K562 (cell line): ENCODE measurements around the gene SLCO3A1. TPM values are rescaled to one million over a fixed set of nuclear protein-coding genes. Genes with fewer than 3 reads are reported as not detected.

Experiments used
- ATAC-seq: fragments of 200-7000 bp; cut with Tn5 transposase; 3 replicates; pipeline ENCODE4 v1.9.1; 2020; ENCODE audit warnings: moderate library complexity
- BruUV-seq: library from RNA; stranded (reverse); fragments of 400-500 nt; replicated peaks from 2 replicates; lab custom pipeline; 2021; lab: Mats Ljungman, UMichigan
- CTCF ChIA-PET: fragments of 300-600 bp; formaldehyde crosslinking; extraction: SDS; loops from one replicate; lab custom pipeline; 2021; ENCODE audit warnings: low intra/inter-chr PET ratio; lab: Yijun Ruan, JAX
- POLR2A ChIA-PET: fragments of 300-600, 350-650 bp; sonication (Branson Sonifier 250); formaldehyde crosslinking; extraction: SDS; loops from one replicate; lab custom pipeline; 2021; ENCODE audit warnings: antibody characterized with exemption, inconsistent platforms; lab: Yijun Ruan, JAX
- DNase-seq, 4 experiments: peaks; one replicate each; pipeline versions ENCODE4 v3.0.0 to v3.0.0-alpha.2; 2011 to 2018; ENCODE audit warnings: low spot score in 3 of 4, mixed read lengths in 3 of 4; ENCODE audit errors: extremely low read depth in 1 of 4
- FAIRE-seq: peaks from 2 replicates; lab custom pipeline; 2011; peaks lifted over from hg19 to GRCh38; lab: Jason Lieb, UNC
- H2AFZ ChIP-seq: 2 replicates; pipeline ENCODE4 v1.6.0; 2011; ENCODE audit warnings: low read depth, low read length, control low read depth, inconsistent platforms
- H3K27ac ChIP-seq: fragments of 200-600 bp; 3 replicates; pipeline ENCODE4 v1.8.0; 2011; ENCODE audit warnings: low read depth, mild to moderate bottlenecking, control low read depth, inconsistent platforms, low read length, moderate library complexity, mixed read lengths; ENCODE audit errors: extremely low read depth
- H3K27me3 ChIP-seq, 2 experiments: fragments of 300-600 bp in 1 of 2; 2 replicates in 1 of 2; 3 replicates in 1 of 2; pipeline versions ENCODE4 v1.6.0 to v1.8.0; 2011; ENCODE audit warnings: inconsistent platforms in 2 of 2, low read length in 2 of 2, mild to moderate bottlenecking in 1 of 2, mixed read lengths in 1 of 2, moderate library complexity in 1 of 2; ENCODE audit not compliant: control insufficient read depth in 2 of 2, insufficient read depth in 2 of 2
- H3K36me3 ChIP-seq: fragments of 300-600 bp; 3 replicates; pipeline ENCODE4 v1.8.0; 2011; ENCODE audit warnings: mild to moderate bottlenecking, low read length, inconsistent platforms; ENCODE audit not compliant: control insufficient read depth, insufficient read depth
- H3K4me1 ChIP-seq, 2 experiments: fragments of 200-600 bp in 1 of 2; replicated peaks in 1 of 2; 2 replicates in 1 of 2; 3 replicates in 1 of 2; pipeline versions ENCODE4 v1.5.1 to v1.8.0; 2011; ENCODE audit warnings: inconsistent platforms in 2 of 2, low read length in 2 of 2, mild to moderate bottlenecking in 1 of 2, mixed read lengths in 1 of 2, moderate library complexity in 1 of 2; ENCODE audit not compliant: control insufficient read depth in 2 of 2, insufficient read depth in 2 of 2
- H3K4me2 ChIP-seq: 2 replicates; pipeline ENCODE4 v1.6.1; 2011; ENCODE audit warnings: low read length, control low read depth, inconsistent platforms, mixed read lengths; ENCODE audit not compliant: insufficient read depth
- H3K4me3 ChIP-seq: fragments of 200-600 bp; sonication (generic), shearing (Covaris generic); 2 replicates; pipeline ENCODE4 v1.5.1; 2016; ENCODE audit warnings: control low read depth, inconsistent platforms
- H3K79me2 ChIP-seq: fragments of 200-600 bp; 3 replicates; pipeline ENCODE4 v1.8.0; 2011; ENCODE audit warnings: low read length, inconsistent platforms; ENCODE audit not compliant: control insufficient read depth, insufficient read depth
- H3K9ac ChIP-seq, 2 experiments: 2 replicates each; pipeline versions ENCODE4 v1.6.0 to v1.6.1; 2011; ENCODE audit warnings: low read depth in 2 of 2, low read length in 2 of 2, control low read depth in 1 of 2, inconsistent platforms in 1 of 2, mild to moderate bottlenecking in 1 of 2, mixed read lengths in 1 of 2; ENCODE audit not compliant: insufficient read depth in 1 of 2
- H3K9me1 ChIP-seq: one replicate; pipeline ENCODE4 v1.6.0; 2011; ENCODE audit warnings: inconsistent platforms, mild to moderate bottlenecking, low read length, moderate library complexity; ENCODE audit not compliant: control insufficient read depth, insufficient read depth
- H3K9me3 ChIP-seq: replicated peaks from 2 replicates; pipeline ENCODE4 v1.5.1; 2011; ENCODE audit warnings: low read depth, low read length, inconsistent platforms; ENCODE audit not compliant: control insufficient read depth, insufficient read depth
- H4K20me1 ChIP-seq: replicated peaks from 2 replicates; pipeline ENCODE4 v1.6.1; 2011; ENCODE audit warnings: low read length, inconsistent platforms, mixed read lengths; ENCODE audit not compliant: control insufficient read depth, insufficient read depth
- CBX2 ChIP-seq: fragments of 200-600 bp; sonication (generic); IDR thresholded peaks from one replicate; pipeline ENCODE4 v1.6.1; 2012; ENCODE audit warnings: mild to moderate bottlenecking, low read length, inconsistent platforms; ENCODE audit not compliant: insufficient read depth, poor library complexity, severe bottlenecking
- CBX3 ChIP-seq, 2 experiments: IDR thresholded peaks; 1 replicate in 1 of 2; 2 replicates in 1 of 2; pipeline ENCODE4 v1.6.1; 2012; ENCODE audit warnings: inconsistent platforms in 2 of 2, low read length in 2 of 2, borderline replicate concordance in 1 of 2, control low read depth in 1 of 2
- HLTF ChIP-seq: fragments of 450-650 bp; IDR thresholded peaks from 2 replicates; pipeline ENCODE4 v1.6.1; 2016
- NR4A1 ChIP-seq, 2 experiments: fragments of 250-450 bp in 1 of 2; fragments of 450-650 bp in 1 of 2; sonication (Bioruptor Pico) in 1 of 2; IDR thresholded peaks; 2 replicates each; pipeline versions ENCODE4 v1.4.0 to v1.6.1; 2016 to 2020; ENCODE audit warnings: mild to moderate bottlenecking in 2 of 2, missing compliant biosample characterization in 1 of 2, missing genetic modification characterization in 1 of 2, moderate library complexity in 1 of 2
- RAD21 ChIP-seq, 2 experiments: fragments of 250-450 bp in 1 of 2; fragments of 450-650 bp in 1 of 2; sonication (Bioruptor Pico) in 1 of 2; formaldehyde crosslinking in 1 of 2; IDR thresholded peaks in 1 of 2; conservative IDR thresholded peaks in 1 of 2; 2 replicates each; pipeline versions ENCODE4 v1.4.0 to v1.8.0; 2020 to 2022; ENCODE audit warnings: mild to moderate bottlenecking in 2 of 2, moderate library complexity in 1 of 2
- TAF1 ChIP-seq: IDR thresholded peaks from 2 replicates; pipeline ENCODE4 v1.6.1; 2011; ENCODE audit warnings: mild to moderate bottlenecking, low read length, moderate library complexity; ENCODE audit not compliant: insufficient read depth, control insufficient read depth, severe bottlenecking; ENCODE audit errors: extremely low read depth
- TGIF2 ChIP-seq: sonication (generic); formaldehyde crosslinking; IDR thresholded peaks from 2 replicates; pipeline ENCODE4 v1.8.1; 2022; ENCODE audit warnings: mild to moderate bottlenecking, missing genetic modification reagents, moderate library complexity
- ZFP1 ChIP-seq: fragments of 450-650 bp; formaldehyde crosslinking; IDR thresholded peaks from 2 replicates; pipeline ENCODE4 v1.4.0; 2020; ENCODE audit warnings: mild to moderate bottlenecking, mixed read lengths
- ZNF668 ChIP-seq: fragments of 250-450 bp; sonication (Bioruptor Pico); IDR thresholded peaks from 2 replicates; pipeline ENCODE4 v1.8.0; 2022; ENCODE audit warnings: mild to moderate bottlenecking, inconsistent platforms
- ZNF766 ChIP-seq: fragments of 200-800 bp; sonication (Bioruptor generic); conservative IDR thresholded peaks from 2 replicates; pipeline ENCODE4 v1.6.1; 2016; ENCODE audit warnings: missing genetic modification characterization, missing compliant biosample characterization
- ZSCAN32 ChIP-seq: fragments of 450-650 bp; formaldehyde crosslinking; IDR thresholded peaks from 2 replicates; pipeline ENCODE4 v1.4.0; 2020; ENCODE audit warnings: mild to moderate bottlenecking, moderate library complexity
- WGBS: fragments of 100-300 bp; shearing (Covaris generic); methylation state at CpG from one replicate; pipeline ENCODE4 v1.1.6; 2016; ENCODE audit warnings: low coverage, mixed read lengths; ENCODE audit not compliant: insufficient coverage; ENCODE audit errors: missing lambda C conversion rate; 5-methylcytosine and 5-hydroxymethylcytosine counted together
- in situ Hi-C: fragments of 300-500 bp; cut with MboI; formaldehyde crosslinking; loops from 4 replicates; pipeline ENCODE4 v1.15.0; 2018; ENCODE audit warnings: inconsistent platforms, mixed read lengths
- intact Hi-C: fragments of 100-400 bp; cut with micrococcal nuclease; formaldehyde crosslinking; loops from 2 replicates; pipeline ENCODE4 v1.14.2; 2022
- polyA plus RNA-seq, 8 experiments: library from polyadenylated mRNA; depleted of rRNA in 4 of 8; stranded (reverse) in 5 of 8; unstranded in 3 of 8; fragments of >200 nt; fragmentation: Nextera tagmentation in 2 of 8; fragmentation: Illumina TruSeq in 1 of 8; extraction: Ambion mirVana in 2 of 8; extraction: Trizol in 1 of 8; gene quantifications; 2 replicates each; pipeline versions ENCODE4 v1.2.1 to v1.2.3, GENCODE V29; 2011 to 2014; ENCODE audit warnings: inconsistent platforms in 1 of 8, missing spikeins in 1 of 8
- total RNA-seq, 7 experiments: library from RNA; depleted of rRNA in 6 of 7; stranded (reverse); fragments of >200 nt in 6 of 7; fragmentation: Illumina TruSeq in 2 of 7; extraction: Trizol in 2 of 7; gene quantifications; 2 replicates each; pipeline versions ENCODE4 v1.2.1 to v1.2.3, GENCODE V29; 2011 to 2021; ENCODE audit warnings: low replicate concordance in 1 of 7
- TF ChIP-seq, protein P1 (sequence below): fragments of 450-650 bp; IDR thresholded peaks from 2 replicates; pipeline ENCODE4 v1.7.1; 2018; ENCODE audit warnings: mild to moderate bottlenecking, low read depth; ENCODE audit not compliant: partially characterized antibody

The SLCO3A1 gene
- total and polyA plus RNA-seq, 9 of the 15 experiments (the other 6 are each of a cell fraction or from before 2014, with no cell fraction given): 0.01 to 0.84 (median 0.06) TPM; not detected in 3

GRCh38 chr15:92122259-92122658, 268.8 kb downstream of the SLCO3A1 start:
- no peak overlapping the region for H3K27ac ChIP-seq
- CTCF ChIA-PET: no interaction called here
- no TSS peak for BruUV-seq
- in situ Hi-C loops (no loop called here), intact Hi-C loops (no loop called here)
- H3K4me1 ChIP-seq: no peaks in the 10 kb centered on the region
- H3K9me1 ChIP-seq: no peaks in the 10 kb centered on the region
- H3K4me3 ChIP-seq: no peak overlapping the region
- WGBS: 6% methylated on average over 2 of the region's 2 CpGs
- DNase-seq (no peak), ATAC-seq (no peak), FAIRE-seq (no peak)
- no peak overlapping the region for H3K4me2 ChIP-seq
- H4K20me1 ChIP-seq: no peaks in the 10 kb centered on the region
- TF ChIP-seq HLTF (no peak), TGIF2 (CRISPR knock-in tag) (no peak), RAD21 (CRISPR knock-in tag; conservative IDR thresholded peaks at IDR 0.05 in 1 of 2, IDR thresholded peaks at IDR 0.05 in 1 of 2) (no peak), CBX3 (IDR thresholded peaks at IDR 0.05; ENCODE audit: borderline replicate concordance in 1 of 2, low read length in 2 of 2) (no peak), TAF1 (no peak), ZSCAN32 (CRISPR knock-in tag) (no peak), ZNF668 (CRISPR knock-in tag) (no peak), NR4A1 (CRISPR knock-in tag; IDR thresholded peaks at IDR 0.05) (no peak), NR4A1 (tag; IDR thresholded peaks at IDR 0.05) (no peak), ZNF766 (CRISPR knock-in tag) (no peak), ZFP1 (no peak), CBX2 (no peak)
- TF ChIP-seq, protein P1, sequence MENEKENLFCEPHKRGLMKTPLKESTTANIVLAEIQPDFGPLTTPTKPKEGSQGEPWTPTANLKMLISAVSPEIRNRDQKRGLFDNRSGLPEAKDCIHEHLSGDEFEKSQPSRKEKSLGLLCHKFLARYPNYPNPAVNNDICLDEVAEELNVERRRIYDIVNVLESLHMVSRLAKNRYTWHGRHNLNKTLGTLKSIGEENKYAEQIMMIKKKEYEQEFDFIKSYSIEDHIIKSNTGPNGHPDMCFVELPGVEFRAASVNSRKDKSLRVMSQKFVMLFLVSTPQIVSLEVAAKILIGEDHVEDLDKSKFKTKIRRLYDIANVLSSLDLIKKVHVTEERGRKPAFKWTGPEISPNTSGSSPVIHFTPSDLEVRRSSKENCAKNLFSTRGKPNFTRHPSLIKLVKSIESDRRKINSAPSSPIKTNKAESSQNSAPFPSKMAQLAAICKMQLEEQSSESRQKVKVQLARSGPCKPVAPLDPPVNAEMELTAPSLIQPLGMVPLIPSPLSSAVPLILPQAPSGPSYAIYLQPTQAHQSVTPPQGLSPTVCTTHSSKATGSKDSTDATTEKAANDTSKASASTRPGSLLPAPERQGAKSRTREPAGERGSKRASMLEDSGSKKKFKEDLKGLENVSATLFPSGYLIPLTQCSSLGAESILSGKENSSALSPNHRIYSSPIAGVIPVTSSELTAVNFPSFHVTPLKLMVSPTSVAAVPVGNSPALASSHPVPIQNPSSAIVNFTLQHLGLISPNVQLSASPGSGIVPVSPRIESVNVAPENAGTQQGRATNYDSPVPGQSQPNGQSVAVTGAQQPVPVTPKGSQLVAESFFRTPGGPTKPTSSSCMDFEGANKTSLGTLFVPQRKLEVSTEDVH: no peak
- no peak overlapping the region for H2AFZ ChIP-seq
- peaks cover 3 to 13% of the 10 kb centered on the region in 2 experiments; a peak in 4 of 5 replicates for H3K27me3 ChIP-seq
- no peaks in the 10 kb centered on the region for H3K9me3 ChIP-seq
- no peaks in the 10 kb centered on the region for H3K36me3 ChIP-seq
- POLR2A ChIA-PET: no interaction called here
- H3K9ac ChIP-seq: no peak overlapping the region
- H3K79me2 ChIP-seq: no peaks in the 10 kb centered on the region
